Measurements from ENCODE around the gene SFMBT1.

DNA sequence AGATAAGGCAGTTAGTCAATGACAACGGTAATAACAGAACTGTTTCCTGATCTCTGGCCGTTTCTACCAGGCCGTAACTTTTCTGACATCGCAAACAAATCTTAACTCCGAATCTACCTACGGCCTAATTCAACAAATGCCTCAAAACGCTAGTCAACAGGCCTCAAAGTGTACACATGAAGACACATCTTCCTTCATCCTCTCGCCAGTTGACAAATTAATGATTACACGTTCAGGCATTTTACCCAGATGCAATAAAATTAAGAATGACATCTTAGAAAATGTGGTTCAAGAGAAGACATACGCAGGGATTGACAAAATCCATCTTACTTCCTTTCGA lies 1.5 kb downstream of the SFMBT1 start:
- TF ChIP-seq, protein P1, sequence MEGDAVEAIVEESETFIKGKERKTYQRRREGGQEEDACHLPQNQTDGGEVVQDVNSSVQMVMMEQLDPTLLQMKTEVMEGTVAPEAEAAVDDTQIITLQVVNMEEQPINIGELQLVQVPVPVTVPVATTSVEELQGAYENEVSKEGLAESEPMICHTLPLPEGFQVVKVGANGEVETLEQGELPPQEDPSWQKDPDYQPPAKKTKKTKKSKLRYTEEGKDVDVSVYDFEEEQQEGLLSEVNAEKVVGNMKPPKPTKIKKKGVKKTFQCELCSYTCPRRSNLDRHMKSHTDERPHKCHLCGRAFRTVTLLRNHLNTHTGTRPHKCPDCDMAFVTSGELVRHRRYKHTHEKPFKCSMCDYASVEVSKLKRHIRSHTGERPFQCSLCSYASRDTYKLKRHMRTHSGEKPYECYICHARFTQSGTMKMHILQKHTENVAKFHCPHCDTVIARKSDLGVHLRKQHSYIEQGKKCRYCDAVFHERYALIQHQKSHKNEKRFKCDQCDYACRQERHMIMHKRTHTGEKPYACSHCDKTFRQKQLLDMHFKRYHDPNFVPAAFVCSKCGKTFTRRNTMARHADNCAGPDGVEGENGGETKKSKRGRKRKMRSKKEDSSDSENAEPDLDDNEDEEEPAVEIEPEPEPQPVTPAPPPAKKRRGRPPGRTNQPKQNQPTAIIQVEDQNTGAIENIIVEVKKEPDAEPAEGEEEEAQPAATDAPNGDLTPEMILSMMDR (IDR thresholded peaks at IDR 0.05): no peak
- TF ChIP-seq POLR2A (IDR thresholded peaks at IDR 0.05): no peak
